ENCODE measurements around the gene NHSL1. TPM values are rescaled to one million over a fixed set of nuclear protein-coding genes. Genes with fewer than 3 reads are reported as not detected.

The NHSL1 gene
- total and polyA plus RNA-seq, 9 of the 15 experiments (the other 6 are each of a cell fraction or from before 2014, with no cell fraction given): 0.09 to 0.20 TPM; not detected in 7

DNA sequence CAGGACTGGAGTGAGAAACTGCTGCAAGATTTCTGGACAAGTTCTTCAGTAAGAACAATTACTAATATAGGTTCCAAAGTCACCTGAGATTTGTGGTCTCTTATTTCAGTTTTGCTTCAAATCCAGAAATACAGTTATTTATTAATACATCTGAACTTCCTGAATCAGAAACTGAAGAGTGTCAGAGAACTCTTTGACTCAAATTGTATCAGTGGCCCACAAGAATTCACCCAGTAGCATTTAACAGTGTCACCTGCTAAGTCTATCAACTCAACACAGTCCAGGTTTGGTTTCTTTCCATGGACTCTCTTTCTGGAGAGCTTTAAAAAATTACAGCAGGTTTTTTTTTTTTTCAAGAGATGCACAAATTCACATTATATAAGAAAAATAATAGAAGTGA, 18.8 kb upstream of the NHSL1 start:
- Histone ChIP-seq H3K4me3 (no peak overlapping the region), H3K27ac (ENCODE audit: extremely low read depth, low read depth, low read length) (no peak overlapping the region), H3K79me2 (ENCODE audit: control insufficient read depth, insufficient read depth, low read length) (no peaks in the 10 kb centered on the region), H3K9ac (ENCODE audit: insufficient read depth in 1 of 2, low read depth in 2 of 2, low read length in 2 of 2) (no peak overlapping the region), H3K4me1 (replicated peaks in 1 of 2; ENCODE audit: control insufficient read depth in 2 of 2, insufficient read depth in 2 of 2, low read length in 2 of 2) (no peaks in the 10 kb centered on the region), H4K20me1 (replicated peaks; ENCODE audit: control insufficient read depth, insufficient read depth, low read length) (no peaks in the 10 kb centered on the region), H3K36me3 (ENCODE audit: control insufficient read depth, insufficient read depth, low read length) (no peaks in the 10 kb centered on the region), H2AFZ (ENCODE audit: low read depth, low read length) (no peak overlapping the region), H3K9me1 (ENCODE audit: control insufficient read depth, insufficient read depth, low read length) (no peaks in the 10 kb centered on the region), H3K9me3 (replicated peaks; ENCODE audit: control insufficient read depth, insufficient read depth, low read depth, low read length) (peaks cover 3% of the 10 kb centered on the region; the same call in 1 of the 2 replicates), H3K27me3 (ENCODE audit: control insufficient read depth in 2 of 2, insufficient read depth in 2 of 2, low read length in 2 of 2) (peaks cover 0 to 11% of the 10 kb centered on the region in 2 experiments; a peak in 2 of 5 replicates), H3K4me2 (ENCODE audit: insufficient read depth, low read length) (no peak overlapping the region)
- no peak for DNase-seq (ENCODE audit: extremely low read depth in 1 of 4, low spot score in 3 of 4)
- intact Hi-C loops (cut with micrococcal nuclease) (no loop called here), in situ Hi-C loops (cut with MboI) (loop anchor here (5.0 kb wide), 2 partner anchors 81 to 401 kb away; no protein-coding TSS in a partner anchor)
- POLR2A ChIA-PET: no interaction called here
- CTCF ChIA-PET (ENCODE audit: low intra/inter-chr PET ratio): interaction anchor here (0.7 kb wide), 2 partner anchors 50 to 114 kb away, joined by 3 to 4 read pairs; partner anchors contain the start of gene HEBP2
- BruUV-seq (replicated peaks): no TSS peak
- TF ChIP-seq PHB2 (IDR thresholded peaks at IDR 0.05; ENCODE audit: low read depth) (no peak), KHSRP (IDR thresholded peaks at IDR 0.05) (no peak), FOXP1 (CRISPR knock-in tag; IDR thresholded peaks at IDR 0.05) (no peak), SOX6 (IDR thresholded peaks at IDR 0.05) (no peak), TAF1 (IDR thresholded peaks at IDR 0.05; ENCODE audit: control insufficient read depth, extremely low read depth, insufficient read depth, low read length, severe bottlenecking) (no peak), ZNF224 (CRISPR knock-in tag; IDR thresholded peaks at IDR 0.05) (no peak)
- ATAC-seq: no peak
- FAIRE-seq: no peak

DNA sequence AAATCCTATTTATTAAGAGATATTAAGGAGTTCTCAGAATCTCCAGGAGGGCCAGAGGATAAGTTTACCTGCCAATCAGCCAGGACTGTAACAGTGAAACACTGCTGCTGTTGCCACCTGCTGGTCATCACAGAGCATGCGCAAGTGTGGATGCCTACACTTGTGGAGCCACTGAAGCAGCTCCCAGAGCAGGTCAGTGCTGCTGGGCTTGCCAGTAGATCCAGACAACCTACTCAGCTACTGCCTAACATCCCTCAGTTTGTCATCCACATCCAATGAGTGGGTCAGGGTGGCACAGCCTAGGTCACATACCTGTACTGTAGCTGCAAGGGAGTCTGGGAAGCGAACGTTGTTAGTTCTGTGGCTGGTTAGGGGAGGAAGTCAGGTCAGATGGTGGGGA, 18.3 kb upstream of the NHSL1 start:
- no TSS peak for BruUV-seq (replicated peaks)
- TF ChIP-seq NRF1 (conservative IDR thresholded peaks at IDR 0.05 in 1 of 2, IDR thresholded peaks at IDR 0.05 in 1 of 2) (peak; percentile 81 to 84), CTCF (IDR thresholded peaks at IDR 0.05 in 2 of 3, conservative IDR thresholded peaks at IDR 0.05 in 1 of 3; ENCODE audit: insufficient read depth in 2 of 3, low read depth in 1 of 3, low read length in 3 of 3) (peak; percentile 38 to 61 (median 48); a peak in 5 of 6 replicates), ZNF780A (CRISPR knock-in tag; IDR thresholded peaks at IDR 0.05) (no peak), ZBTB1 (CRISPR knock-in tag; IDR thresholded peaks at IDR 0.05; ENCODE audit: borderline replicate concordance, low read depth) (no peak), CBX3 (IDR thresholded peaks at IDR 0.05; ENCODE audit: borderline replicate concordance in 1 of 2, low read length in 2 of 2) (peak in 1 of 2 experiments; percentile 73; a peak in 2 of 3 replicates)

More for the DNA sequence above, 18.3 kb upstream of the NHSL1 start:
- FAIRE-seq (peak; percentile 67), ATAC-seq (peak; percentile 79), DNase-seq (ENCODE audit: extremely low read depth in 1 of 4, low spot score in 3 of 4) (peak; percentile 25 to 35 (median 31))
- Histone ChIP-seq H3K9ac (ENCODE audit: insufficient read depth in 1 of 2, low read depth in 2 of 2, low read length in 2 of 2) (no peak overlapping the region), H2AFZ (ENCODE audit: low read depth, low read length) (no peak overlapping the region), H3K79me2 (ENCODE audit: control insufficient read depth, insufficient read depth, low read length) (no peaks in the 10 kb centered on the region), H3K27ac (ENCODE audit: extremely low read depth, low read depth, low read length) (no peak overlapping the region), H3K36me3 (ENCODE audit: control insufficient read depth, insufficient read depth, low read length) (no peaks in the 10 kb centered on the region), H3K27me3 (ENCODE audit: control insufficient read depth in 2 of 2, insufficient read depth in 2 of 2, low read length in 2 of 2) (peaks cover 0 to 11% of the 10 kb centered on the region in 2 experiments; a peak in 2 of 5 replicates), H3K4me1 (replicated peaks in 1 of 2; ENCODE audit: control insufficient read depth in 2 of 2, insufficient read depth in 2 of 2, low read length in 2 of 2) (no peaks in the 10 kb centered on the region), H3K4me2 (ENCODE audit: insufficient read depth, low read length) (no peak overlapping the region), H3K4me3 (no peak overlapping the region), H3K9me1 (ENCODE audit: control insufficient read depth, insufficient read depth, low read length) (no peaks in the 10 kb centered on the region), H4K20me1 (replicated peaks; ENCODE audit: control insufficient read depth, insufficient read depth, low read length) (no peaks in the 10 kb centered on the region), H3K9me3 (replicated peaks; ENCODE audit: control insufficient read depth, insufficient read depth, low read depth, low read length) (peaks cover 3% of the 10 kb centered on the region; the same call in 1 of the 2 replicates)
- in situ Hi-C loops (cut with MboI): loop anchor here (5.0 kb wide), 2 partner anchors 80 to 400 kb away; no protein-coding TSS in a partner anchor
- ChIA-PET POLR2A (no interaction called here), CTCF (ENCODE audit: low intra/inter-chr PET ratio) (interaction anchor here (0.7 kb wide), 1 partner anchor 114 kb away, joined by 3 read pairs; the partner anchor contains the start of gene HEBP2)
- intact Hi-C loops (cut with micrococcal nuclease): no loop called here
- WGBS (ENCODE audit: insufficient coverage, low coverage, missing lambda C conversion rate): 0% methylated on average over 3 of the region's 3 CpGs

All from K562 (cell line).